AG09319 (cell line): Measurements from ENCODE around the gene DNAJC4.
A peak's percentile ranks its signal among the peaks of the same experiment; 100 is the strongest.

ENCODE experiments used
- DNase-seq: peaks from one replicate; pipeline ENCODE4 v3.0.0-alpha.2; 2010; ENCODE audit warnings: low read depth; ENCODE audit errors: extremely low read depth
- TF ChIP-seq, protein P1 (sequence below): IDR thresholded peaks from 2 replicates; pipeline ENCODE4 v1.5.1; 2011; ENCODE audit warnings: low read depth, mild to moderate bottlenecking, inconsistent platforms, low read length, moderate library complexity

Gene DNAJC4

DNA sequence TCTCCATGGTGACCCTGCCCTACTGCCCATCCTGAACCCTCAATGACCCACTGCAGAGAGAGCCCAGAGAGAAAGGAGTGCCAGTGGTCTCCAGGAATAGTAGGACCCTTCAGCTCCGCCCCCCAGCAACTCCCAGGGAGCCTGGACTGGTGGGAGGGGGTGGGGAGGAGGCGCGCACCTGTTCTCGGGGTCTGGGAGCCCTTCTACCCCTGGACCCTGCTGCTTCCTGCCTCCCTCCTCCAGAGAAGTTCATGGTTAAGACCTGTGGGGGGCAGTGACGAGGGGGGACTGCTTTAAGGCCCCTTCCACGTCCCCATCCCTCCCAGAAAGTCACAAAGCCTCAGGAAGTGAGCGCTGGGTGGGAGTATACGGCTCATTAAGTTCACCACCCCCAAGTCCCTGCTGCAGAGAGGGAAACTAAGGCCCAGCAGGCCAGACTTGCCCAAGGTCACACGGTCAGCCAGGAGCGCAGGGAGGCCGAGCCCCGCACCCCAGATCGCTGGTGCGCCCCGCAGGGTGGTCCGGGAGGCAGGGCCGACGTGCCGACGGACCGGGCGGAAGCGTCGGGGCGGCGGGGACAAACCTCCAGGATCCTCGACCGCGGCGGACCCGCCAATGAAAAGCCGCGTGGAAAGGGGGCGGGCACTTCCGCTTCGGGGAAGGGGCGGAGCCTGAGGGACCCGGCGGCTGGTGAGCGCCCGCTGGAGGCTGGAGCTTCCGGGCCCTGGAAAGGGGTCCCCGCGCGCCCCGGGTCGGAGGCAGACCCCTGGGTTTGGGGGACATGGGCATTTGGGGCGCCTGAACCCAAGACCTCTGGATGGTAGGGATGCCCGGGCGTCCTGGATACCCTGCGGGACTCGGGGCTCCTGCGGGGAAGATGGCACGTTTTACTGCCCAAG lies 4.5 kb upstream of the DNAJC4 start, which contains the start of the genes NUDT22 and TRPT1:
Gene NUDT22 (plus strand): TSS at position 667 of the 899 bp plus-strand sequence. CDS start 379 bp downstream, outside the sequence.
Gene TRPT1 (minus strand): TSS at position 579 of the 899 bp plus-strand sequence. CDS start 326 bp downstream, at position 253.
- DNase-seq, result no peak
- TF ChIP-seq, protein P1, sequence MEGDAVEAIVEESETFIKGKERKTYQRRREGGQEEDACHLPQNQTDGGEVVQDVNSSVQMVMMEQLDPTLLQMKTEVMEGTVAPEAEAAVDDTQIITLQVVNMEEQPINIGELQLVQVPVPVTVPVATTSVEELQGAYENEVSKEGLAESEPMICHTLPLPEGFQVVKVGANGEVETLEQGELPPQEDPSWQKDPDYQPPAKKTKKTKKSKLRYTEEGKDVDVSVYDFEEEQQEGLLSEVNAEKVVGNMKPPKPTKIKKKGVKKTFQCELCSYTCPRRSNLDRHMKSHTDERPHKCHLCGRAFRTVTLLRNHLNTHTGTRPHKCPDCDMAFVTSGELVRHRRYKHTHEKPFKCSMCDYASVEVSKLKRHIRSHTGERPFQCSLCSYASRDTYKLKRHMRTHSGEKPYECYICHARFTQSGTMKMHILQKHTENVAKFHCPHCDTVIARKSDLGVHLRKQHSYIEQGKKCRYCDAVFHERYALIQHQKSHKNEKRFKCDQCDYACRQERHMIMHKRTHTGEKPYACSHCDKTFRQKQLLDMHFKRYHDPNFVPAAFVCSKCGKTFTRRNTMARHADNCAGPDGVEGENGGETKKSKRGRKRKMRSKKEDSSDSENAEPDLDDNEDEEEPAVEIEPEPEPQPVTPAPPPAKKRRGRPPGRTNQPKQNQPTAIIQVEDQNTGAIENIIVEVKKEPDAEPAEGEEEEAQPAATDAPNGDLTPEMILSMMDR, result peak; percentile 32

DNA sequence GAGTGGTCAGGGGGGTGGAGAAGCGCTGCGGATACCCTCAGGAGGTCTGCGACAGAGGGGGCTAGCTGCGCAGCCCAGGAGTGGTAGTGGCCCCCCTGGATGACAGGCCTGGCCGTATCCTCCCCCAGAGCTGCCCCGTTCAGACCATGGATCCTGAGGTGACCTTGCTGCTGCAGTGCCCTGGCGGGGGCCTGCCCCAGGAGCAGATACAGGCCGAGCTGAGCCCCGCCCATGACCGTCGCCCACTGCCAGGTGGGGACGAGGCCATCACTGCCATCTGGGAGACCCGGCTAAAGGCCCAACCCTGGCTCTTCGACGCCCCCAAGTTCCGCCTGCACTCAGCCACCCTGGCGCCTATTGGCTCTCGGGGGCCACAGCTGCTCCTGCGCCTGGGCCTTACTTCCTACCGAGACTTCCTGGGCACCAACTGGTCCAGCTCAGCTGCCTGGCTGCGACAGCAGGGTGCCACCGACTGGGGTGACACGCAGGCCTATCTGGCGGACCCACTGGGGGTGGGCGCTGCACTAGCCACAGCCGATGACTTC lies 3.8 kb upstream of the DNAJC4 start:
- DNase-seq, result no peak

DNA sequence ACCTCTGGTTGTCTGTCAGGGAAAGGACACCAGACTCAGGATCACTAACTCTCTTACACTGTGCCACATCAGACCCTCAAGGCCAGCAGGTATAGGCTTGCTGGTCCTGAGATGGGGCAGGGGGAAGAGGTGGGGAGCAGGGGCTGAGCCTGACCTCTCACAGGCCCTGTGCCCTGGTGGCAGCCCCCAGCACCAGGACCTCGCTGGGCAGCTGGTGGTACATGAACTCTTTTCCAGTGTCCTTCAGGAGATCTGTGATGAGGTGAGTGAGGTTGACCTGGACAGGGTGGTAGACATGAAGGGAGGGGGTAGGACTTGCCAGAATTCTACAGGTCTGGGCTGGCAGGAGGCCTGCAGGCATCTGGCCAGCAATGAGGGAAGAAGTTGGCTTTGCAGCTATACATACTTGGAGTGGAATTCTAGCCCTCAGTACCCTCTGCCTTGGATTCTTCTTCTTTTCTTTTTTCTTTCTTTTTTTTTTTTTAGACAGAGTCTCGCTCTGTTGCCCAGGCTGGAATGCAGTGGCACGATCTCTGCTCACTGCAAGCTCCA lies 2.9 kb upstream of the DNAJC4 start:
- TF ChIP-seq, protein P1, result no peak
- DNase-seq, result no peak

More for the DNA sequence above, 3.8 kb upstream of the DNAJC4 start:
- TF ChIP-seq, protein P1, result no peak

DNA sequence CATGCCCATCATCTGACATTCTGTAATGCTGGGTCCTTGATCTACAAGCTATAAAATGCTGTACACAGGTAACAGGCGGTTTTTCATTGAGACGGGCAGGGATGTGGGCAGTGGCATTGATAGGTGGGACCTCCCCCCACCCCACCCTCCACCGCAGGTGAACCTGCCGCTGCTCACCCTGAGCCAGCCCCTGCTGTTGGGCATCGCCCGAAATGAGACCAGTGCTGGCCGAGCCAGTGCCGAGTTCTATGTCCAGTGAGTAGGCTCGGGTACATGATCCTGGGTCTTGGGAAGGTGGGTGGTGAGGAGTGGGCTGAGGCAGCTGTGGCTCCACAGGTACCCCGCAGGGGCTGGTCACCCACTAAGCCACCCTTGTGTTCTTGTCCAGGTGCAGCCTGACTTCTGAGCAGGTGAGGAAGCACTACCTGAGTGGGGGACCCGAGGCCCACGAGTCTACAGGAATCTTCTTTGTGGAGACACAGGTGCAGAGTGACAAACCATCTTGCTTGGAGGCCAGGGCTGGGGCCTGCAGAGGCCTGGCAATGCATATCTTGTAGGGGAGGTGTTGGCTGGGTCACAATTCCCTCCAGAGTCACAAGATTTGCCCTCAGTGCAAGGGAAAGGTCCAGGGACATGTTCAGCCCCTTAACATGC lies 1.1 kb upstream of the DNAJC4 start:
- DNase-seq, result no peak

DNA sequence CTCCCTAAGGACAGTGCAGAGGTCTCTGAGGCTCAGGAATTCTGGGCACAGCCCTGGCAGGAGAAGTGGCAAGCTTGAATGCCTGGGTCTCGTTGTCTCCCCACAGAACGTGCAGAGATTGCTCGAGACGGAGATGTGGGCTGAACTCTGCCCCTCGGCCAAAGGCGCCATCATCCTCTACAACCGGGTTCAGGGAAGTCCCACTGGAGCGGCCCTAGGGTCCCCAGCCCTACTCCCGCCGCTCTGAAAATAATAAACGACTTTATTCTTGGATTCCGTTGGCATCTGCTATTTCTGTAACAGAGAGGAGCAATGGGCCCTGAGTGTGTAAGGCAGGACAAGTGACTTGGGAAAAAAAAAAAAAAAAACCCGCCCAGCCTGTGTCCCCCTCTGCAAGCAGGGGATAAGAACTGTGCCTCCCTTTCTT lies 591 bp upstream of the DNAJC4 start:
- TF ChIP-seq, protein P1, result no peak
- DNase-seq, result no peak

More for the DNA sequence above, 1.1 kb upstream of the DNAJC4 start:
- TF ChIP-seq, protein P1, result no peak

DNA sequence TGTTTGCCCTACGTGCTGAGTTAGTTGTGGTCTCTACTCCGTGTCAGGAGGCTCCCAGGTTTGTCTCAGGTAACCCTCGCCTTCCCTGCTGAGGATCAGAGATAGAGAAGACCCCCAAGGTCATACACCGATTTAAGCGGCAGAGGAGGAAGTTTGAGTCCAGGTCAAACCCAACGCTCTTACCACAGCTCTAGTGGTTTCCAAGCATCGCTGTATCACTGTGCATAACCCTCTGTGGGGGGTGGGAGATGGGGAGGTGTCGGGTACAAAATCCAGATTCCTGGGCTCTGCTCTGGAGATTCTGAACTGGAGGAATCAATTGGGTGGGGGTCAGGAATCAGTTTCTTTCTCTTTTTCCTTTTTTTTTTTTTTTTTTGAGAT lies 627 bp downstream of the DNAJC4 start:
- TF ChIP-seq, protein P1, result no peak
- no peak for DNase-seq

DNA sequence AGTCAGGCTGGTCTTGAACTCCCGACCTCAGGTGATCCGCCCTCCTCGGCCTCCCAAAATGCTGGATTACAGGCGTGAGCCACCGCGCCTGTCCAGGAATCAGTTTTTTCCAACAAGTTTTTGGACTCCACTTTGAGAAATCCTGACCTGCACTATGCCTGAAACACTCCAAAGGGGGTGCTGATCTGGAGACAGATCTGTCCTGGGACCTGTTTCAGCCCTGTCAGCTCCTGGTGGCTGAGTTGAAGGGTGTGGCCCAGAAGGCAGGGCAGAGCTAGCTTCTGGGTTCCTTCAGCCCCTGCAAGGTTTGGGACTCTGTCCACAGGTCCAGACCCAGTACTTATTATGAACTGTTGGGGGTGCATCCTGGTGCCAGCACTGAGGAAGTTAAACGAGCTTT lies 1.2 kb downstream of the DNAJC4 start:
- no peak for DNase-seq
- TF ChIP-seq, protein P1, result no peak
